Measurements from ENCODE around the gene IGF2BP2. TPM values are rescaled to one million over a fixed set of nuclear protein-coding genes. Genes with fewer than 3 reads are reported as not detected.

IGF2BP2 gene
- total and polyA plus RNA-seq, 2 of the 13 experiments (the other 11 are each of a cell fraction or from before 2014, with no cell fraction given): 6.5 to 46.0 TPM

GRCh38 chr3:185825639-185826481 lies 1.0 kb upstream of the IGF2BP2 start (continued):
- TF ChIP-seq, protein P1, sequence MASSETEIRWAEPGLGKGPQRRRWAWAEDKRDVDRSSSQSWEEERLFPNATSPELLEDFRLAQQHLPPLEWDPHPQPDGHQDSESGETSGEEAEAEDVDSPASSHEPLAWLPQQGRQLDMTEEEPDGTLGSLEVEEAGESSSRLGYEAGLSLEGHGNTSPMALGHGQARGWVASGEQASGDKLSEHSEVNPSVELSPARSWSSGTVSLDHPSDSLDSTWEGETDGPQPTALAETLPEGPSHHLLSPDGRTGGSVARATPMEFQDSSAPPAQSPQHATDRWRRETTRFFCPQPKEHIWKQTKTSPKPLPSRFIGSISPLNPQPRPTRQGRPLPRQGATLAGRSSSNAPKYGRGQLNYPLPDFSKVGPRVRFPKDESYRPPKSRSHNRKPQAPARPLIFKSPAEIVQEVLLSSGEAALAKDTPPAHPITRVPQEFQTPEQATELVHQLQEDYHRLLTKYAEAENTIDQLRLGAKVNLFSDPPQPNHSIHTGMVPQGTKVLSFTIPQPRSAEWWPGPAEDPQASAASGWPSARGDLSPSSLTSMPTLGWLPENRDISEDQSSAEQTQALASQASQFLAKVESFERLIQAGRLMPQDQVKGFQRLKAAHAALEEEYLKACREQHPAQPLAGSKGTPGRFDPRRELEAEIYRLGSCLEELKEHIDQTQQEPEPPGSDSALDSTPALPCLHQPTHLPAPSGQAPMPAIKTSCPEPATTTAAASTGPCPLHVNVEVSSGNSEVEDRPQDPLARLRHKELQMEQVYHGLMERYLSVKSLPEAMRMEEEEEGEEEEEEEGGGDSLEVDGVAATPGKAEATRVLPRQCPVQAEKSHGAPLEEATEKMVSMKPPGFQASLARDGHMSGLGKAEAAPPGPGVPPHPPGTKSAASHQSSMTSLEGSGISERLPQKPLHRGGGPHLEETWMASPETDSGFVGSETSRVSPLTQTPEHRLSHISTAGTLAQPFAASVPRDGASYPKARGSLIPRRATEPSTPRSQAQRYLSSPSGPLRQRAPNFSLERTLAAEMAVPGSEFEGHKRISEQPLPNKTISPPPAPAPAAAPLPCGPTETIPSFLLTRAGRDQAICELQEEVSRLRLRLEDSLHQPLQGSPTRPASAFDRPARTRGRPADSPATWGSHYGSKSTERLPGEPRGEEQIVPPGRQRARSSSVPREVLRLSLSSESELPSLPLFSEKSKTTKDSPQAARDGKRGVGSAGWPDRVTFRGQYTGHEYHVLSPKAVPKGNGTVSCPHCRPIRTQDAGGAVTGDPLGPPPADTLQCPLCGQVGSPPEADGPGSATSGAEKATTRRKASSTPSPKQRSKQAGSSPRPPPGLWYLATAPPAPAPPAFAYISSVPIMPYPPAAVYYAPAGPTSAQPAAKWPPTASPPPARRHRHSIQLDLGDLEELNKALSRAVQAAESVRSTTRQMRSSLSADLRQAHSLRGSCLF (CRISPR knock-in tag; IDR thresholded peaks at IDR 0.05; ENCODE audit: borderline replicate concordance): no peak
- TF ChIP-seq NFE2L2 (IDR thresholded peaks at IDR 0.05; ENCODE audit: low read length): no peak
- TF ChIP-seq DNMT3B (CRISPR knock-in tag; conservative IDR thresholded peaks at IDR 0.05): no peak
- TF ChIP-seq THYN1 (CRISPR knock-in tag; IDR thresholded peaks at IDR 0.05; ENCODE audit: borderline replicate concordance, low read depth): no peak
- TF ChIP-seq ZNF530 (CRISPR knock-in tag; IDR thresholded peaks at IDR 0.05; ENCODE audit: low read depth): no peak
- TF ChIP-seq PRDM4 (CRISPR knock-in tag; IDR thresholded peaks at IDR 0.05; ENCODE audit: borderline replicate concordance): no peak
- TF ChIP-seq, protein P2, sequence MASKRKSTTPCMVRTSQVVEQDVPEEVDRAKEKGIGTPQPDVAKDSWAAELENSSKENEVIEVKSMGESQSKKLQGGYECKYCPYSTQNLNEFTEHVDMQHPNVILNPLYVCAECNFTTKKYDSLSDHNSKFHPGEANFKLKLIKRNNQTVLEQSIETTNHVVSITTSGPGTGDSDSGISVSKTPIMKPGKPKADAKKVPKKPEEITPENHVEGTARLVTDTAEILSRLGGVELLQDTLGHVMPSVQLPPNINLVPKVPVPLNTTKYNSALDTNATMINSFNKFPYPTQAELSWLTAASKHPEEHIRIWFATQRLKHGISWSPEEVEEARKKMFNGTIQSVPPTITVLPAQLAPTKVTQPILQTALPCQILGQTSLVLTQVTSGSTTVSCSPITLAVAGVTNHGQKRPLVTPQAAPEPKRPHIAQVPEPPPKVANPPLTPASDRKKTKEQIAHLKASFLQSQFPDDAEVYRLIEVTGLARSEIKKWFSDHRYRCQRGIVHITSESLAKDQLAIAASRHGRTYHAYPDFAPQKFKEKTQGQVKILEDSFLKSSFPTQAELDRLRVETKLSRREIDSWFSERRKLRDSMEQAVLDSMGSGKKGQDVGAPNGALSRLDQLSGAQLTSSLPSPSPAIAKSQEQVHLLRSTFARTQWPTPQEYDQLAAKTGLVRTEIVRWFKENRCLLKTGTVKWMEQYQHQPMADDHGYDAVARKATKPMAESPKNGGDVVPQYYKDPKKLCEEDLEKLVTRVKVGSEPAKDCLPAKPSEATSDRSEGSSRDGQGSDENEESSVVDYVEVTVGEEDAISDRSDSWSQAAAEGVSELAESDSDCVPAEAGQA (IDR thresholded peaks at IDR 0.05; ENCODE audit: low read depth): no peak
- TF ChIP-seq, protein P2 (CRISPR knock-in tag; IDR thresholded peaks at IDR 0.05; ENCODE audit: borderline replicate concordance): no peak
- TF ChIP-seq MXI1 (IDR thresholded peaks at IDR 0.05; ENCODE audit: borderline replicate concordance, low read depth, low read length): no peak
- TF ChIP-seq ZFP91 (CRISPR knock-in tag; IDR thresholded peaks at IDR 0.05; ENCODE audit: borderline replicate concordance): peak; percentile 75
- TF ChIP-seq KLF12 (CRISPR knock-in tag; IDR thresholded peaks at IDR 0.05; ENCODE audit: borderline replicate concordance): no peak
- TF ChIP-seq MTF1 (CRISPR knock-in tag; IDR thresholded peaks at IDR 0.05): no peak; the same call in 1 of the 2 replicates
- 0 out of 2 replicates have a peak, but pooled peaks have one; percentile 12 for TF ChIP-seq ZNF773 (CRISPR knock-in tag; IDR thresholded peaks at IDR 0.05; ENCODE audit: borderline replicate concordance)
